HEK293 (cell line): ENCODE measurements around the gene FAM216A.

Experiments used
- GFI1B ChIP-seq: fragments of 450-650 bp; formaldehyde crosslinking; IDR thresholded peaks from 2 replicates; pipeline ENCODE4 v1.5.1; 2016; ENCODE audit warnings: missing biosample characterization, missing genetic modification characterization
- HOXC10 ChIP-seq: sonication (generic); formaldehyde crosslinking; IDR thresholded peaks from 2 replicates; pipeline ENCODE4 v1.8.1; 2023; ENCODE audit warnings: mild to moderate bottlenecking, missing genetic modification reagents
- REPIN1 ChIP-seq: fragments of 450-650 bp; formaldehyde crosslinking; IDR thresholded peaks from 2 replicates; pipeline ENCODE4 v1.5.1; 2017; ENCODE audit warnings: missing biosample characterization, missing genetic modification characterization, low read depth
- SCRT2 ChIP-seq: fragments of 450-650 bp; formaldehyde crosslinking; IDR thresholded peaks from 2 replicates; pipeline ENCODE4 v1.5.1; 2016; ENCODE audit warnings: missing biosample characterization, missing genetic modification characterization
- SP2 ChIP-seq: fragments of 450-650 bp; formaldehyde crosslinking; IDR thresholded peaks from 2 replicates; pipeline ENCODE4 v1.5.1; 2016; ENCODE audit warnings: missing biosample characterization, missing genetic modification characterization
- SP7 ChIP-seq: fragments of 450-650 bp; formaldehyde crosslinking; IDR thresholded peaks from 2 replicates; pipeline ENCODE4 v1.5.1; 2016; ENCODE audit warnings: missing biosample characterization, missing genetic modification characterization
- ZBTB20 ChIP-seq: fragments of 450-650 bp; formaldehyde crosslinking; IDR thresholded peaks from 2 replicates; pipeline ENCODE4 v1.5.1; 2016; ENCODE audit warnings: missing biosample characterization, missing genetic modification characterization
- ZBTB48 ChIP-seq: fragments of 450-650 bp; formaldehyde crosslinking; IDR thresholded peaks from 2 replicates; pipeline ENCODE4 v1.5.1; 2016; ENCODE audit warnings: missing biosample characterization, missing genetic modification characterization
- ZBTB7A ChIP-seq: fragments of 450-650 bp; formaldehyde crosslinking; IDR thresholded peaks from 2 replicates; pipeline ENCODE4 v1.5.1; 2016; ENCODE audit warnings: low read depth, missing biosample characterization, missing genetic modification characterization
- ZFHX2 ChIP-seq: fragments of 450-650 bp; formaldehyde crosslinking; conservative IDR thresholded peaks from 2 replicates; pipeline ENCODE4 v1.5.1; 2016; ENCODE audit warnings: missing biosample characterization, missing genetic modification characterization
- ZIC2 ChIP-seq: fragments of 450-650 bp; formaldehyde crosslinking; IDR thresholded peaks from 2 replicates; pipeline ENCODE4 v1.5.1; 2016; ENCODE audit warnings: missing biosample characterization, missing genetic modification characterization
- ZNF132 ChIP-seq: fragments of 450-650 bp; formaldehyde crosslinking; IDR thresholded peaks from 2 replicates; pipeline ENCODE4 v1.5.1; 2017; ENCODE audit warnings: missing biosample characterization, missing genetic modification characterization, borderline replicate concordance
- ZNF138 ChIP-seq: fragments of 450-650 bp; formaldehyde crosslinking; IDR thresholded peaks from 2 replicates; pipeline ENCODE4 v1.5.1; 2016; ENCODE audit warnings: missing biosample characterization, missing genetic modification characterization, borderline replicate concordance
- ZNF175 ChIP-seq: fragments of 450-650 bp; formaldehyde crosslinking; IDR thresholded peaks from 2 replicates; pipeline ENCODE4 v1.5.1; 2016; ENCODE audit warnings: missing biosample characterization, missing genetic modification characterization
- ZNF211 ChIP-seq: fragments of 450-650 bp; formaldehyde crosslinking; IDR thresholded peaks from 2 replicates; pipeline ENCODE4 v1.5.1; 2016; ENCODE audit warnings: low read depth, missing biosample characterization, missing genetic modification characterization
- ZNF24 ChIP-seq: fragments of 450-650 bp; formaldehyde crosslinking; IDR thresholded peaks from 2 replicates; pipeline ENCODE4 v1.5.1; 2016; ENCODE audit warnings: missing biosample characterization, missing genetic modification characterization
- ZNF354C ChIP-seq: fragments of 450-650 bp; formaldehyde crosslinking; IDR thresholded peaks from 2 replicates; pipeline ENCODE4 v1.5.1; 2016; ENCODE audit warnings: missing biosample characterization, missing genetic modification characterization, low read depth, borderline replicate concordance
- ZNF366 ChIP-seq: fragments of 450-650 bp; formaldehyde crosslinking; conservative IDR thresholded peaks from 2 replicates; pipeline ENCODE4 v1.5.1; 2016; ENCODE audit warnings: missing biosample characterization, missing genetic modification characterization
- ZNF501 ChIP-seq: fragments of 450-650 bp; formaldehyde crosslinking; IDR thresholded peaks from 2 replicates; pipeline ENCODE4 v1.5.1; 2016; ENCODE audit warnings: missing biosample characterization, missing genetic modification characterization
- ZNF521 ChIP-seq: fragments of 450-650 bp; formaldehyde crosslinking; IDR thresholded peaks from 2 replicates; pipeline ENCODE4 v1.5.1; 2017; ENCODE audit warnings: missing biosample characterization, mild to moderate bottlenecking, missing genetic modification characterization
- ZNF530 ChIP-seq: fragments of 450-650 bp; formaldehyde crosslinking; IDR thresholded peaks from 2 replicates; pipeline ENCODE4 v1.5.1; 2016; ENCODE audit warnings: low read depth, missing biosample characterization, missing genetic modification characterization
- ZNF555 ChIP-seq: fragments of 450-650 bp; formaldehyde crosslinking; conservative IDR thresholded peaks from 2 replicates; pipeline ENCODE4 v1.5.1; 2017; ENCODE audit warnings: missing biosample characterization, mild to moderate bottlenecking, missing genetic modification characterization, inconsistent platforms
- ZNF560 ChIP-seq: fragments of 450-650 bp; formaldehyde crosslinking; IDR thresholded peaks from 2 replicates; pipeline ENCODE4 v1.5.1; 2017; ENCODE audit warnings: missing biosample characterization, missing genetic modification characterization, borderline replicate concordance
- ZNF610 ChIP-seq: fragments of 450-650 bp; formaldehyde crosslinking; IDR thresholded peaks from 2 replicates; pipeline ENCODE4 v1.5.1; 2016; ENCODE audit warnings: missing biosample characterization, missing genetic modification characterization, borderline replicate concordance
- ZNF626 ChIP-seq: fragments of 450-650 bp; sonication (Bioruptor Pico); formaldehyde crosslinking; IDR thresholded peaks from 2 replicates; pipeline ENCODE4 v1.5.1; 2018; ENCODE audit warnings: missing biosample characterization, missing genetic modification characterization, inconsistent platforms
- ZNF701 ChIP-seq: fragments of 450-650 bp; formaldehyde crosslinking; IDR thresholded peaks from 2 replicates; pipeline ENCODE4 v1.5.1; 2016; ENCODE audit warnings: missing biosample characterization, missing genetic modification characterization
- ZNF777 ChIP-seq: fragments of 450-650 bp; formaldehyde crosslinking; IDR thresholded peaks from 2 replicates; pipeline ENCODE4 v1.5.1; 2017; ENCODE audit warnings: missing biosample characterization, missing genetic modification characterization, borderline replicate concordance
- ZNF830 ChIP-seq: fragments of 450-650 bp; IDR thresholded peaks from 2 replicates; pipeline ENCODE4 v1.5.0; 2018; ENCODE audit warnings: missing biosample characterization, missing genetic modification characterization, low read depth, mild to moderate bottlenecking, moderate library complexity
- ZNF837 ChIP-seq: fragments of 450-650 bp; formaldehyde crosslinking; IDR thresholded peaks from 2 replicates; pipeline ENCODE4 v1.5.1; 2016; ENCODE audit warnings: missing biosample characterization, missing genetic modification characterization
- TF ChIP-seq, protein P1 (sequence below): fragments of 450-650 bp; formaldehyde crosslinking; IDR thresholded peaks from 2 replicates; pipeline ENCODE4 v1.5.1; 2017; ENCODE audit warnings: missing biosample characterization, missing genetic modification characterization
- TF ChIP-seq, protein P2 (sequence below): fragments of 450-650 bp; formaldehyde crosslinking; IDR thresholded peaks from 2 replicates; pipeline ENCODE4 v1.5.1; 2016; ENCODE audit warnings: missing biosample characterization, missing genetic modification characterization
- TF ChIP-seq, protein P3 (sequence below): fragments of 450-650 bp; formaldehyde crosslinking; IDR thresholded peaks from 2 replicates; pipeline ENCODE4 v1.5.1; 2016; ENCODE audit warnings: missing biosample characterization, missing genetic modification characterization, low read depth
- TF ChIP-seq, protein P4 (sequence below): fragments of 450-650 bp; IDR thresholded peaks from 2 replicates; pipeline ENCODE4 v1.5.1; 2018; ENCODE audit warnings: missing biosample characterization, missing genetic modification characterization
- TF ChIP-seq, protein P5 (sequence below): fragments of 450-650 bp; formaldehyde crosslinking; IDR thresholded peaks from 2 replicates; pipeline ENCODE4 v1.5.1; 2016; ENCODE audit warnings: missing biosample characterization, missing genetic modification characterization

Gene FAM216A

DNA sequence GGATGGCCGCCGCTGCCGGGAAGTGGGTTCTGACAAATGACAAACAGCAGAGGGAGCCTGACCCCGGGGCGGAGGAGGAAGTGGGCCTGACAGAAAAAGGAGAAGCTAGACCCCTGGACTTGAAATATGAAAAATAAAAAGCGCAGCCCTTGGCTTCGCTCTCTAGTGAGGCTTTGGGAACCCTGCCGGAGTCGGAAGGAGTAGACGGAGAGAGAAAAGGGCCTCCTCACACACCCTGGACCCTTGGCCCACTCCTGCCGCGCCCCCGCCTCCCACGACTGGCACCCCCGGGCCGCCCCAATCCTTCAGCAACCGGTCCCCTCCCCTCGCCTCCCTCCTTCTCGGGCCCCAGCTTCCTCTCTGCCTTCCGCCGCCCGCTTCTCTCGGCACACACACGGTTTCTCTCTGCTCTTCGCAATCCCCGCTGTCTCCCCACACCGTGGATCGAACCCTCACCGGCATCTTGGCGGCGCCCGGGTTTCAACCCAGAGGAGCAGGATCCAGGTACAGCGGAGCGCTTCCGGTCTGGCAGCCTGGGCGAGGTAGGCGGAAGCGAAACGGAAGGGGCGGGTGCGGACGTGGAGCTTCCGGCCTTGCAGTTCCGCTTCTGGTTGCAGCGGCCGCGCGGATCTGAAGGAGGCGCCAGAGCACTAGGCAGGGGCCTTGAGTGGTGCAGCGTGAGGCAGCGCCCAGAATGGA lies 18.7 kb upstream of the FAM216A start, which contains the start of gene ARPC3 (continued):
- TF ChIP-seq ZFHX2 (tag by site-specific recombination) (peak; percentile 97), ZNF175 (tag by site-specific recombination) (no peak), ZNF626 (no peak), SP7 (tag by site-specific recombination) (peak; percentile 84), ZNF530 (tag by site-specific recombination) (no peak), SCRT2 (tag by site-specific recombination) (peak; percentile 56; the same call in 1 of the 2 replicates), ZNF354C (no peak), ZNF138 (no peak), ZBTB48 (peak; percentile 74), ZNF132 (no peak), ZNF555 (tag by site-specific recombination) (no peak), ZNF211 (tag by site-specific recombination) (no peak), ZNF24 (tag by site-specific recombination) (no peak), ZNF701 (tag by site-specific recombination) (no peak), SP2 (tag by site-specific recombination) (peak; percentile 96), GFI1B (no peak), ZNF830 (tag by site-specific recombination) (no peak), ZNF777 (tag by site-specific recombination) (no peak), ZBTB20 (tag by site-specific recombination) (peak; percentile 83), ZNF366 (tag by site-specific recombination) (0 out of 2 replicates have a peak, but pooled peaks have one; percentile 31), ZNF610 (tag by site-specific recombination) (no peak), ZIC2 (tag by site-specific recombination) (no peak; the same call in 1 of the 2 replicates), ZBTB7A (tag by site-specific recombination) (no peak), HOXC10 (CRISPR knock-in tag) (no peak), ZNF837 (no peak), ZNF521 (tag by site-specific recombination) (no peak), ZNF501 (peak; percentile 59; the same call in 1 of the 2 replicates), ZNF560 (tag by site-specific recombination) (no peak), REPIN1 (tag by site-specific recombination) (no peak)
- TF ChIP-seq, protein P1, sequence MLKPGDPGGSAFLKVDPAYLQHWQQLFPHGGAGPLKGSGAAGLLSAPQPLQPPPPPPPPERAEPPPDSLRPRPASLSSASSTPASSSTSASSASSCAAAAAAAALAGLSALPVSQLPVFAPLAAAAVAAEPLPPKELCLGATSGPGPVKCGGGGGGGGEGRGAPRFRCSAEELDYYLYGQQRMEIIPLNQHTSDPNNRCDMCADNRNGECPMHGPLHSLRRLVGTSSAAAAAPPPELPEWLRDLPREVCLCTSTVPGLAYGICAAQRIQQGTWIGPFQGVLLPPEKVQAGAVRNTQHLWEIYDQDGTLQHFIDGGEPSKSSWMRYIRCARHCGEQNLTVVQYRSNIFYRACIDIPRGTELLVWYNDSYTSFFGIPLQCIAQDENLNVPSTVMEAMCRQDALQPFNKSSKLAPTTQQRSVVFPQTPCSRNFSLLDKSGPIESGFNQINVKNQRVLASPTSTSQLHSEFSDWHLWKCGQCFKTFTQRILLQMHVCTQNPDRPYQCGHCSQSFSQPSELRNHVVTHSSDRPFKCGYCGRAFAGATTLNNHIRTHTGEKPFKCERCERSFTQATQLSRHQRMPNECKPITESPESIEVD (tag by site-specific recombination), result no peak
- TF ChIP-seq, protein P2, sequence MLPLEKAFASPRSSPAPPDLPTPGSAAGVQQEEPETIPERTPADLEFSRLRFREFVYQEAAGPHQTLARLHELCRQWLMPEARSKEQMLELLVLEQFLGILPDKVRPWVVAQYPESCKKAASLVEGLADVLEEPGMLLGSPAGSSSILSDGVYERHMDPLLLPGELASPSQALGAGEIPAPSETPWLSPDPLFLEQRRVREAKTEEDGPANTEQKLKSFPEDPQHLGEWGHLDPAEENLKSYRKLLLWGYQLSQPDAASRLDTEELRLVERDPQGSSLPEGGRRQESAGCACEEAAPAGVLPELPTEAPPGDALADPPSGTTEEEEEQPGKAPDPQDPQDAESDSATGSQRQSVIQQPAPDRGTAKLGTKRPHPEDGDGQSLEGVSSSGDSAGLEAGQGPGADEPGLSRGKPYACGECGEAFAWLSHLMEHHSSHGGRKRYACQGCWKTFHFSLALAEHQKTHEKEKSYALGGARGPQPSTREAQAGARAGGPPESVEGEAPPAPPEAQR (tag by site-specific recombination), result no peak
- TF ChIP-seq, protein P3, sequence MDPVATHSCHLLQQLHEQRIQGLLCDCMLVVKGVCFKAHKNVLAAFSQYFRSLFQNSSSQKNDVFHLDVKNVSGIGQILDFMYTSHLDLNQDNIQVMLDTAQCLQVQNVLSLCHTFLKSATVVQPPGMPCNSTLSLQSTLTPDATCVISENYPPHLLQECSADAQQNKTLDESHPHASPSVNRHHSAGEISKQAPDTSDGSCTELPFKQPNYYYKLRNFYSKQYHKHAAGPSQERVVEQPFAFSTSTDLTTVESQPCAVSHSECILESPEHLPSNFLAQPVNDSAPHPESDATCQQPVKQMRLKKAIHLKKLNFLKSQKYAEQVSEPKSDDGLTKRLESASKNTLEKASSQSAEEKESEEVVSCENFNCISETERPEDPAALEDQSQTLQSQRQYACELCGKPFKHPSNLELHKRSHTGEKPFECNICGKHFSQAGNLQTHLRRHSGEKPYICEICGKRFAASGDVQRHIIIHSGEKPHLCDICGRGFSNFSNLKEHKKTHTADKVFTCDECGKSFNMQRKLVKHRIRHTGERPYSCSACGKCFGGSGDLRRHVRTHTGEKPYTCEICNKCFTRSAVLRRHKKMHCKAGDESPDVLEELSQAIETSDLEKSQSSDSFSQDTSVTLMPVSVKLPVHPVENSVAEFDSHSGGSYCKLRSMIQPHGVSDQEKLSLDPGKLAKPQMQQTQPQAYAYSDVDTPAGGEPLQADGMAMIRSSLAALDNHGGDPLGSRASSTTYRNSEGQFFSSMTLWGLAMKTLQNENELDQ, result no peak
- TF ChIP-seq, protein P4, sequence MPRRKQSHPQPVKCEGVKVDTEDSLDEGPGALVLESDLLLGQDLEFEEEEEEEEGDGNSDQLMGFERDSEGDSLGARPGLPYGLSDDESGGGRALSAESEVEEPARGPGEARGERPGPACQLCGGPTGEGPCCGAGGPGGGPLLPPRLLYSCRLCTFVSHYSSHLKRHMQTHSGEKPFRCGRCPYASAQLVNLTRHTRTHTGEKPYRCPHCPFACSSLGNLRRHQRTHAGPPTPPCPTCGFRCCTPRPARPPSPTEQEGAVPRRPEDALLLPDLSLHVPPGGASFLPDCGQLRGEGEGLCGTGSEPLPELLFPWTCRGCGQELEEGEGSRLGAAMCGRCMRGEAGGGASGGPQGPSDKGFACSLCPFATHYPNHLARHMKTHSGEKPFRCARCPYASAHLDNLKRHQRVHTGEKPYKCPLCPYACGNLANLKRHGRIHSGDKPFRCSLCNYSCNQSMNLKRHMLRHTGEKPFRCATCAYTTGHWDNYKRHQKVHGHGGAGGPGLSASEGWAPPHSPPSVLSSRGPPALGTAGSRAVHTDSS, result no peak
- TF ChIP-seq, protein P5, sequence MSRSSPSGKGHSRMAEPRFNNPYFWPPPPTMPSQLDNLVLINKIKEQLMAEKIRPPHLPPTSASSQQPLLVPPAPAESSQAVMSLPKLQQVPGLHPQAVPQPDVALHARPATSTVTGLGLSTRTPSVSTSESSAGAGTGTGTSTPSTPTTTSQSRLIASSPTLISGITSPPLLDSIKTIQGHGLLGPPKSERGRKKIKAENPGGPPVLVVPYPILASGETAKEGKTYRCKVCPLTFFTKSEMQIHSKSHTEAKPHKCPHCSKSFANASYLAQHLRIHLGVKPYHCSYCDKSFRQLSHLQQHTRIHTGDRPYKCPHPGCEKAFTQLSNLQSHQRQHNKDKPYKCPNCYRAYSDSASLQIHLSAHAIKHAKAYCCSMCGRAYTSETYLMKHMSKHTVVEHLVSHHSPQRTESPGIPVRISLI (tag by site-specific recombination), result no peak
